Measurements from ENCODE around the gene TMEM63B. TPM values are rescaled to one million over a fixed set of nuclear protein-coding genes. Genes with fewer than 3 reads are reported as not detected.

Gene TMEM63B
- total and polyA plus RNA-seq, 2 experiments from 2014 or later: 14.1 to 43.2 TPM

DNA sequence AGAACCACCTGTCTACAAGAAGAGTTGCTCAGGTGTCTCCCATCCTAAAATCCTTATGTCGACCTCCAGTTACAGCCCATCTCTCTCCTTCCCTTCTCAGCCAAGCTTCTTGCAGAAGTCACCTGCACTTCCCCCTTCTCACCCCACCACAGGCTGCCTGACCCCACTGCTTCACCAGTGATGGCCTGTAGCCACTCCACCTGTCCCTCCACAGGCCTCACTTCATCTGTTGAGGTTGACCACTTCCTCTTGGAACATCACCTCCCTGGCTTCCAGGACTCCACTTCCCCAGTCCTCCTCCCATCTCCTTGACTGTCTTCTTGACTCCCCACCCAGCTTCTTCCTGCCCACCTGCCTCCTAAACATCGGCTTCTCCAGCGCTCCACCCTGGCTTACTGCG lies 25.5 kb upstream of the TMEM63B start:
- TF ChIP-seq EZH2phosphoT487 (IDR thresholded peaks at IDR 0.05; ENCODE audit: insufficient read depth, low read depth) (no peak), EZH2 (IDR thresholded peaks at IDR 0.05; ENCODE audit: insufficient read depth, poor library complexity, severe bottlenecking) (no peak)
- Histone ChIP-seq H3K4me1 (ENCODE audit: insufficient read depth) (no peaks in the 10 kb centered on the region; the same call in 1 of the 2 replicates), H3K4me2 (ENCODE audit: unreplicated experiment) (no peak overlapping the region), H3K9me3 (ENCODE audit: low read depth) (no peaks in the 10 kb centered on the region), H3K79me2 (ENCODE audit: insufficient read depth) (peaks cover 14% of the 10 kb centered on the region; the same call in 1 of the 2 replicates), H3K9ac (no peak overlapping the region), H3K9me2 (ENCODE audit: insufficient read depth) (no peaks in the 10 kb centered on the region), H3K4me3 (no peak overlapping the region), H4K20me1 (ENCODE audit: insufficient read depth) (no peaks in the 10 kb centered on the region; the same call in 1 of the 2 replicates), H3K36me3 (ENCODE audit: low read depth) (peaks cover 7% of the 10 kb centered on the region; the same call in 1 of the 2 replicates), H3F3A (ENCODE audit: insufficient read depth) (peaks cover 6% of the 10 kb centered on the region; the same call in 1 of the 2 replicates), H3K27ac (no peak overlapping the region), H3K27me3 (replicated peaks; ENCODE audit: insufficient read depth) (no peaks in the 10 kb centered on the region), H2AFZ (no peak overlapping the region)
- 98% methylated on average over 4 of the region's 4 CpGs for WGBS, 2 experiments (ENCODE audit: low coverage in 1 of 2, low lambda C conversion rate in 2 of 2, missing lambda C conversion rate in 2 of 2)
- in situ Hi-C loops (cut with MboI): no loop called here
- DNase-seq: no peak

DNA sequence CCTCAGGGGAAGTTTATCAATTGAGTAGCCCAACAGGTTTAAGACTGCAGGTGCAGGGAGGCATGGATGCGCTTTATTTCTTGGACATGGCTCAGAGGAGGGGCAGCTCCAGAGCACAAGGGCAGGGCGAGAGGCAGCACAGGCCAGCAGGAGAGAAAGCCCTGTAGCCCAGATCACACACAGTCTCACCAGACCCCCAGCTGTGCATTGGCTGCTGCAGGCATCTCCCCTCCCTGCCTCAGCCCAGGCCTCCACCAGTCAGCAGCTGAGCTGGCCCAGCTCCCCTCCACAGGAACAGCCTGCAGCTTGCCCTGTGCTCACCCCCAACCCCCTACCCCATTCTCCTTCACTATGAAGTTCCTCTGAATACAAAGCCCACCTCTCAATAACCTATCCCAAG lies 24.8 kb upstream of the TMEM63B start:
- H3K36me3 ChIP-seq (ENCODE audit: low read depth): peaks cover 7% of the 10 kb centered on the region; the same call in 1 of the 2 replicates
- in situ Hi-C loops (cut with MboI): no loop called here

DNA sequence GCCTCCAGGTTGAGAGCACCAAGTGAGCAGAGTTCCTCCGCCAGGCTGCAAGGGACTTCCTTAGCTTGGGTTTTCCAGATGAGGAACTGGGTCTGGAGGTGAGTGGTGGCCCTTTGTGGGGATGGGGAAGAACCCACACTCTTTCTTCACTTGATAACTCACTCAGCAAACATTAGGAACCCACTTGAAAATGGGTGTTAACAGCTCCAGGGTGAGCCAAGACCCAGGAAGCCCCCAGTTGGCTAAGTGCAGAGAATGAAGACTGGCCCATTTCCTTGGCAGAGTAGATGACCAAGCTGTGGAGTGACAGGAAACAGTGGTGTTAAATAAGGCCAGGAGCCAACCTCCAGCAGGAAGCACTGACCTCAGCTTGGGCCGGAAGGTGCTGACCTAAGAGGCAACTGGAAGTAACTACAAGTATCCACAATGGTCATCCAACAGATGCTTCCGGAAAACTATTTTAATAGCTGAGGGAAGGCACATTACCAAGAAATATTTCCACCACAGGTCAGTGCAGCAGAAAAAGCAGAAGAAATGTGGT lies 22.8 kb upstream of the TMEM63B start:
- H3K9me2 ChIP-seq (ENCODE audit: insufficient read depth): no peaks in the 10 kb centered on the region
- peaks cover 6% of the 10 kb centered on the region; the same call in 1 of the 2 replicates for H3K36me3 ChIP-seq (ENCODE audit: low read depth)
- H4K20me1 ChIP-seq (ENCODE audit: insufficient read depth): no peaks in the 10 kb centered on the region
- no peak overlapping the region for H3K4me2 ChIP-seq (ENCODE audit: unreplicated experiment)
- H3K9ac ChIP-seq: no peak overlapping the region
- H2AFZ ChIP-seq: no peak overlapping the region
- 0 out of 2 replicates have a peak, but pooled peaks cover 5% of the 10 kb centered on the region for H3F3A ChIP-seq (ENCODE audit: insufficient read depth)
- in situ Hi-C loops (cut with MboI): no loop called here
- no peaks in the 10 kb centered on the region for H3K9me3 ChIP-seq (ENCODE audit: low read depth)
- 94 to 98% methylated on average over 3 of the region's 3 CpGs for WGBS, 2 experiments (ENCODE audit: low coverage in 1 of 2, low lambda C conversion rate in 2 of 2, missing lambda C conversion rate in 2 of 2)
- peaks cover 25% of the 10 kb centered on the region; the same call in 1 of the 2 replicates for H3K79me2 ChIP-seq (ENCODE audit: insufficient read depth)
- no peak overlapping the region for H3K27ac ChIP-seq
- no peak overlapping the region for H3K4me3 ChIP-seq
- no peaks in the 10 kb centered on the region; the same call in 1 of the 2 replicates for H3K4me1 ChIP-seq (ENCODE audit: insufficient read depth)
- H3K27me3 ChIP-seq (replicated peaks; ENCODE audit: insufficient read depth): no peaks in the 10 kb centered on the region
- DNase-seq: no peak
- no peak for TF ChIP-seq EZH2phosphoT487 (IDR thresholded peaks at IDR 0.05; ENCODE audit: insufficient read depth, low read depth)
- no peak for TF ChIP-seq EZH2 (IDR thresholded peaks at IDR 0.05; ENCODE audit: insufficient read depth, poor library complexity, severe bottlenecking)

More for the DNA sequence above, 24.8 kb upstream of the TMEM63B start:
- H4K20me1 ChIP-seq (ENCODE audit: insufficient read depth): no peaks in the 10 kb centered on the region
- H3K4me2 ChIP-seq (ENCODE audit: unreplicated experiment): no peak overlapping the region
- no peak overlapping the region for H3K4me3 ChIP-seq
- H3K4me1 ChIP-seq (ENCODE audit: insufficient read depth): no peaks in the 10 kb centered on the region; the same call in 1 of the 2 replicates
- H3K9me2 ChIP-seq (ENCODE audit: insufficient read depth): no peaks in the 10 kb centered on the region
- WGBS, 2 experiments (ENCODE audit: low coverage in 1 of 2, low lambda C conversion rate in 2 of 2, missing lambda C conversion rate in 2 of 2): 95 to 96% methylated on average over 2 of the region's 2 CpGs
- no peak overlapping the region for H2AFZ ChIP-seq
- TF ChIP-seq EZH2phosphoT487 (IDR thresholded peaks at IDR 0.05; ENCODE audit: insufficient read depth, low read depth) (no peak), EZH2 (IDR thresholded peaks at IDR 0.05; ENCODE audit: insufficient read depth, poor library complexity, severe bottlenecking) (no peak)
- no peaks in the 10 kb centered on the region for H3K27me3 ChIP-seq (replicated peaks; ENCODE audit: insufficient read depth)
- no peak for DNase-seq
- H3F3A ChIP-seq (ENCODE audit: insufficient read depth): peaks cover 6% of the 10 kb centered on the region; the same call in 1 of the 2 replicates
- H3K79me2 ChIP-seq (ENCODE audit: insufficient read depth): peaks cover 15% of the 10 kb centered on the region; the same call in 1 of the 2 replicates
- no peak overlapping the region for H3K27ac ChIP-seq
- no peak overlapping the region for H3K9ac ChIP-seq
- no peaks in the 10 kb centered on the region for H3K9me3 ChIP-seq (ENCODE audit: low read depth)

- Histone ChIP-seq H3K4me3 (no peak overlapping the region), H3K27ac (no peak overlapping the region), H3K9ac (no peak overlapping the region), H3K4me1 (ENCODE audit: insufficient read depth) (no peaks in the 10 kb centered on the region; the same call in 1 of the 2 replicates), H3K9me2 (ENCODE audit: insufficient read depth) (no peaks in the 10 kb centered on the region), H3K79me2 (ENCODE audit: insufficient read depth) (peaks cover 31% of the 10 kb centered on the region; the same call in 1 of the 2 replicates), H3F3A (ENCODE audit: insufficient read depth) (0 out of 2 replicates have a peak, but pooled peaks cover 5% of the 10 kb centered on the region), H3K36me3 (ENCODE audit: low read depth) (peaks cover 4% of the 10 kb centered on the region; the same call in 1 of the 2 replicates), H3K9me3 (ENCODE audit: low read depth) (no peaks in the 10 kb centered on the region), H4K20me1 (ENCODE audit: insufficient read depth) (no peaks in the 10 kb centered on the region), H2AFZ (no peak overlapping the region), H3K4me2 (ENCODE audit: unreplicated experiment) (no peak overlapping the region), H3K27me3 (replicated peaks; ENCODE audit: insufficient read depth) (no peaks in the 10 kb centered on the region)
- TF ChIP-seq EZH2phosphoT487 (IDR thresholded peaks at IDR 0.05; ENCODE audit: insufficient read depth, low read depth) (no peak), EZH2 (IDR thresholded peaks at IDR 0.05; ENCODE audit: insufficient read depth, poor library complexity, severe bottlenecking) (no peak)
- DNase-seq: no peak
- in situ Hi-C loops (cut with MboI): no loop called here
- WGBS, 2 experiments (ENCODE audit: low coverage in 1 of 2, low lambda C conversion rate in 2 of 2, missing lambda C conversion rate in 2 of 2): 87 to 95% methylated on average over 7 of the region's 7 CpGs
Measured at GRCh38 chr6:44105146-44105545, 22.2 kb upstream of the TMEM63B start.
